Measurements from ENCODE around the gene GORASP1. TPM values are rescaled to one million over a fixed set of nuclear protein-coding genes. Genes with fewer than 3 reads are reported as not detected.
"Not testable (repeated sequence)": the region's sequence is repeated elsewhere in the genome, so short reads cannot be mapped to it uniquely, and the experiment has no call there.

Gene GORASP1
- total and polyA plus RNA-seq, 2 experiments from 2014 or later, result 69.3 to 135 TPM

- no peak for TF ChIP-seq CTCF (IDR thresholded peaks at IDR 0.05; ENCODE audit: low read depth, low read length)
- no peaks in the 10 kb centered on the region for H3K4me1 ChIP-seq (ENCODE audit: low read depth)
- H3K27me3 ChIP-seq, result no peaks in the 10 kb centered on the region
- no peak overlapping the region for H3K4me3 ChIP-seq
- H3K27ac ChIP-seq, result no peak overlapping the region
- H3K36me3 ChIP-seq, result peaks cover 16% of the 10 kb centered on the region
- DNase-seq (ENCODE audit: low read depth in 1 of 2, low spot score in 1 of 2), result no peak
- H3K9me3 ChIP-seq (ENCODE audit: low read depth), result no peaks in the 10 kb centered on the region
Observed at GRCh38 chr3:39063143-39063542, 44.3 kb downstream of the GORASP1 start.

- no peak for DNase-seq (ENCODE audit: low read depth in 1 of 2, low spot score in 1 of 2)
- H3K36me3 ChIP-seq, result peaks cover 9% of the 10 kb centered on the region
- no peaks in the 10 kb centered on the region for H3K27me3 ChIP-seq
- H3K4me3 ChIP-seq, result no peak overlapping the region
- no peak overlapping the region for H3K27ac ChIP-seq
- no peak for TF ChIP-seq CTCF (IDR thresholded peaks at IDR 0.05; ENCODE audit: low read depth, low read length)
- no peaks in the 10 kb centered on the region for H3K9me3 ChIP-seq (ENCODE audit: low read depth)
- H3K4me1 ChIP-seq (ENCODE audit: low read depth), result no peaks in the 10 kb centered on the region
Observed at GRCh38 chr3:39062180-39062579, 45.2 kb downstream of the GORASP1 start.

- not testable (repeated sequence) for H3K9me3 ChIP-seq (ENCODE audit: low read depth); DNase-seq (ENCODE audit: low read depth in 1 of 2, low spot score in 1 of 2); H3K36me3 ChIP-seq; H3K4me1 ChIP-seq (ENCODE audit: low read depth); H3K27me3 ChIP-seq; H3K27ac ChIP-seq; H3K4me3 ChIP-seq
Observed at GRCh38 chr3:39061228-39061627, 46.2 kb downstream of the GORASP1 start.

GRCh38 chr3:39056151-39056550 lies 51.3 kb downstream of the GORASP1 start:
- H3K27me3 ChIP-seq, result no peaks in the 10 kb centered on the region
- H3K4me1 ChIP-seq (ENCODE audit: low read depth), result peaks cover 5% of the 10 kb centered on the region
- no peaks in the 10 kb centered on the region for H3K9me3 ChIP-seq (ENCODE audit: low read depth)
- no peak for DNase-seq (ENCODE audit: low read depth in 1 of 2, low spot score in 1 of 2)
- no peak overlapping the region for H3K4me3 ChIP-seq
- H3K36me3 ChIP-seq, result no peaks in the 10 kb centered on the region
- H3K27ac ChIP-seq, result no peak overlapping the region
- no peak for TF ChIP-seq CTCF (IDR thresholded peaks at IDR 0.05; ENCODE audit: low read depth, low read length)

- no peak for TF ChIP-seq CTCF (IDR thresholded peaks at IDR 0.05; ENCODE audit: low read depth, low read length)
- Histone ChIP-seq H3K9me3 (ENCODE audit: low read depth) (no peaks in the 10 kb centered on the region), H3K4me1 (ENCODE audit: low read depth) (peaks cover 5% of the 10 kb centered on the region), H3K36me3 (no peaks in the 10 kb centered on the region), H3K4me3 (no peak overlapping the region), H3K27ac (no peak overlapping the region), H3K27me3 (no peaks in the 10 kb centered on the region)
- no peak for DNase-seq (ENCODE audit: low read depth in 1 of 2, low spot score in 1 of 2)
Observed at GRCh38 chr3:39053696-39054095, 53.7 kb downstream of the GORASP1 start.

GRCh38 chr3:39052583-39052982 lies 54.8 kb downstream of the GORASP1 start:
- H3K27me3 ChIP-seq, result no peaks in the 10 kb centered on the region
- no peak for DNase-seq (ENCODE audit: low read depth in 1 of 2, low spot score in 1 of 2)
- no peak for TF ChIP-seq CTCF (IDR thresholded peaks at IDR 0.05; ENCODE audit: low read depth, low read length)
- peak overlapping the region; percentile 99 for H3K27ac ChIP-seq
- H3K36me3 ChIP-seq, result no peaks in the 10 kb centered on the region
- peak overlapping the region; percentile 91 for H3K4me3 ChIP-seq
- H3K9me3 ChIP-seq (ENCODE audit: low read depth), result no peaks in the 10 kb centered on the region
- H3K4me1 ChIP-seq (ENCODE audit: low read depth), result peaks cover 5% of the 10 kb centered on the region
